ENCODE measurements around the gene FRMD4A. TPM values are rescaled to one million over a fixed set of nuclear protein-coding genes. Genes with fewer than 3 reads are reported as not detected.

FRMD4A gene
- total RNA-seq, 1 experiment from 2014 or later: 7.1 TPM

- no peak overlapping the region for H2AFZ ChIP-seq (ENCODE audit: low read length)
- ATAC-seq (no peak), DNase-seq (no peak)
- H3K9ac ChIP-seq (ENCODE audit: low read length): no peak overlapping the region
- TF ChIP-seq EZH2 (IDR thresholded peaks at IDR 0.05; ENCODE audit: low read length, unreplicated experiment): no peak
- TF ChIP-seq, protein P1, sequence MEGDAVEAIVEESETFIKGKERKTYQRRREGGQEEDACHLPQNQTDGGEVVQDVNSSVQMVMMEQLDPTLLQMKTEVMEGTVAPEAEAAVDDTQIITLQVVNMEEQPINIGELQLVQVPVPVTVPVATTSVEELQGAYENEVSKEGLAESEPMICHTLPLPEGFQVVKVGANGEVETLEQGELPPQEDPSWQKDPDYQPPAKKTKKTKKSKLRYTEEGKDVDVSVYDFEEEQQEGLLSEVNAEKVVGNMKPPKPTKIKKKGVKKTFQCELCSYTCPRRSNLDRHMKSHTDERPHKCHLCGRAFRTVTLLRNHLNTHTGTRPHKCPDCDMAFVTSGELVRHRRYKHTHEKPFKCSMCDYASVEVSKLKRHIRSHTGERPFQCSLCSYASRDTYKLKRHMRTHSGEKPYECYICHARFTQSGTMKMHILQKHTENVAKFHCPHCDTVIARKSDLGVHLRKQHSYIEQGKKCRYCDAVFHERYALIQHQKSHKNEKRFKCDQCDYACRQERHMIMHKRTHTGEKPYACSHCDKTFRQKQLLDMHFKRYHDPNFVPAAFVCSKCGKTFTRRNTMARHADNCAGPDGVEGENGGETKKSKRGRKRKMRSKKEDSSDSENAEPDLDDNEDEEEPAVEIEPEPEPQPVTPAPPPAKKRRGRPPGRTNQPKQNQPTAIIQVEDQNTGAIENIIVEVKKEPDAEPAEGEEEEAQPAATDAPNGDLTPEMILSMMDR (conservative IDR thresholded peaks at IDR 0.05; ENCODE audit: low read depth, low read length): no peak
- no peak for TF ChIP-seq EZH2phosphoT487 (IDR thresholded peaks at IDR 0.05; ENCODE audit: borderline replicate concordance, low read length)
- H3K36me3 ChIP-seq (ENCODE audit: low read depth, low read length): no peaks in the 10 kb centered on the region
- no peaks in the 10 kb centered on the region for H3K79me2 ChIP-seq (ENCODE audit: low read length)
- no peaks in the 10 kb centered on the region for H3K4me1 ChIP-seq (ENCODE audit: insufficient read depth, low read length)
- no peaks in the 10 kb centered on the region for H3K9me3 ChIP-seq (ENCODE audit: low read length)
- H4K20me1 ChIP-seq (ENCODE audit: low read length): no peaks in the 10 kb centered on the region
- BruUV-seq (replicated peaks): no TSS peak
- intact Hi-C loops (cut with micrococcal nuclease): no loop called here
- H3K27me3 ChIP-seq (ENCODE audit: low read length): 0 out of 2 replicates have a peak, but pooled peaks cover 3% of the 10 kb centered on the region
- H3K4me2 ChIP-seq (ENCODE audit: low read length): no peak overlapping the region
- H3F3A ChIP-seq (ENCODE audit: low read length, unreplicated experiment): no peaks in the 10 kb centered on the region
- ChIA-PET POLR2A (ENCODE audit: unreplicated experiment) (no interaction called here), CTCF (no interaction called here)
- no peaks in the 10 kb centered on the region for H3K9me2 ChIP-seq (replicated peaks; ENCODE audit: low read length)
- H3K4me3 ChIP-seq (ENCODE audit: low read length): no peak overlapping the region
- no peak overlapping the region for H3K27ac ChIP-seq (ENCODE audit: low read length)
Measured at GRCh38 chr10:14106828-14107227, 223.9 kb downstream of the FRMD4A start.

DNA sequence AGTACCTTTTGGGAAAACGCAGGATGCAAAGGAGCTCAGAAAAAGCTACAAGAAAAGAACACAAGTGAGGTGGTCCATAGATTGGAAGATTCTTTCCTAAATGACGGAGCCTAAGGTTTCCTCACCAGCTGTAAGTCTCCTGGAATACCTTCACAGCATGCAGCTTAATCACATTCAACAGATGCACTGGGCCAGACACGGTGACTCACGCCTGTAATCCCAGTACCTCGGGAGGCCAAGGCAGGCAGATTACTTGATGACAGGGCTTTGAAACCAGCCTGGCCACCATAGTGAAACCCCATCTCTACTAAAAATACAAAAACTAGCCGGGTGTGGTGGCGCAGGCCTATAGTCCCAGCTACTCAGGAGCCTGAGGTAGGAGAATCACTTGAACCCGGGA is 228.7 kb downstream of the FRMD4A start:
- ChIA-PET POLR2A (ENCODE audit: unreplicated experiment) (no interaction called here), CTCF (no interaction called here)
- H2AFZ ChIP-seq (ENCODE audit: low read length): no peak overlapping the region
- no peaks in the 10 kb centered on the region for H4K20me1 ChIP-seq (ENCODE audit: low read length)
- H3K9me3 ChIP-seq (ENCODE audit: low read length): no peaks in the 10 kb centered on the region
- H3K27ac ChIP-seq (ENCODE audit: low read length): no peak overlapping the region
- DNase-seq: no peak
- H3K4me2 ChIP-seq (ENCODE audit: low read length): no peak overlapping the region
- H3K4me1 ChIP-seq (ENCODE audit: insufficient read depth, low read length): no peaks in the 10 kb centered on the region
- intact Hi-C loops (cut with micrococcal nuclease): no loop called here
- no peaks in the 10 kb centered on the region for H3K36me3 ChIP-seq (ENCODE audit: low read depth, low read length)
- H3K4me3 ChIP-seq (ENCODE audit: low read length): no peak overlapping the region
- no peaks in the 10 kb centered on the region for H3F3A ChIP-seq (ENCODE audit: low read length, unreplicated experiment)
- H3K9me2 ChIP-seq (replicated peaks; ENCODE audit: low read length): no peaks in the 10 kb centered on the region
- no peak for TF ChIP-seq EZH2 (IDR thresholded peaks at IDR 0.05; ENCODE audit: low read length, unreplicated experiment)
- ATAC-seq: no peak
- H3K9ac ChIP-seq (ENCODE audit: low read length): no peak overlapping the region
- H3K79me2 ChIP-seq (ENCODE audit: low read length): no peaks in the 10 kb centered on the region
- H3K27me3 ChIP-seq (ENCODE audit: low read length): no peaks in the 10 kb centered on the region
- BruUV-seq (replicated peaks): no TSS peak

DNA sequence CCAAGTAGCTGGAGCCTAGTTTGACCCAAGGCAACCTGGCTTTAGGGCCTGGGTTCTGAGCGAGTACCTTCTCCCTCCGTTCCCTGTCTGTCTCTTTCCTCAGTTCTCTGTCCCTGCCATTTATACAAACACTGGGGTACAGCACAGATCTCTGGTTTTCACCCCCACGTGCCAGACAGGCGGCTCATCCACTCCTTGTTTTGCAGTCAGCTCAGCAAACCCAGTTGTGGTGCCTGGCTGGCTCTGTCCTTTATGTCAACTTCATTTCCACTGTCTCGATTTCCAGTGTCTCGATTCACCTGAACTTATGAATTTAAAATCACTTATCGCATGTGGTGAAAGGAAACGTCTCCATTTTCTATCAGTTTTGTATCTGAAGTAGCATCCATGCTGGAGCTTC is 230.8 kb downstream of the FRMD4A start:
- Histone ChIP-seq H3K4me2 (ENCODE audit: low read length) (no peak overlapping the region), H3K36me3 (ENCODE audit: low read depth, low read length) (no peaks in the 10 kb centered on the region), H3K27me3 (ENCODE audit: low read length) (no peaks in the 10 kb centered on the region), H3K27ac (ENCODE audit: low read length) (no peak overlapping the region), H3K79me2 (ENCODE audit: low read length) (no peaks in the 10 kb centered on the region), H3K9ac (ENCODE audit: low read length) (no peak overlapping the region), H3F3A (ENCODE audit: low read length, unreplicated experiment) (no peaks in the 10 kb centered on the region), H3K4me3 (ENCODE audit: low read length) (no peak overlapping the region), H4K20me1 (ENCODE audit: low read length) (no peaks in the 10 kb centered on the region), H3K4me1 (ENCODE audit: insufficient read depth, low read length) (no peaks in the 10 kb centered on the region), H3K9me2 (replicated peaks; ENCODE audit: low read length) (no peaks in the 10 kb centered on the region), H2AFZ (ENCODE audit: low read length) (no peak overlapping the region), H3K9me3 (ENCODE audit: low read length) (no peaks in the 10 kb centered on the region)
- ChIA-PET POLR2A (ENCODE audit: unreplicated experiment) (interaction anchor here (0.6 kb wide), 1 partner anchor 458 kb away, joined by 3 read pairs; no protein-coding TSS in a partner anchor), CTCF (no interaction called here)
- no peak for ATAC-seq
- TF ChIP-seq EZH2 (IDR thresholded peaks at IDR 0.05; ENCODE audit: low read length, unreplicated experiment) (no peak), EZH2phosphoT487 (IDR thresholded peaks at IDR 0.05; ENCODE audit: borderline replicate concordance, low read length) (no peak)
- TF ChIP-seq, protein P1 (conservative IDR thresholded peaks at IDR 0.05; ENCODE audit: low read depth, low read length): no peak
- BruUV-seq (replicated peaks): no TSS peak
- intact Hi-C loops (cut with micrococcal nuclease): no loop called here
- DNase-seq: no peak
